NCI-H1694 treated with DMSO at 0.1 percent for 48 hours (cell line): ENCODE results near the gene CYP19A1.
"Not testable (repeated sequence)": the region's sequence is repeated elsewhere in the genome, so short reads cannot be mapped to it uniquely, and the experiment has no call there.

ENCODE experiments used
- DNase-seq: peaks from one replicate; lab custom pipeline; 2025; lab: John Stamatoyannopoulos, UW

Gene CYP19A1

DNA sequence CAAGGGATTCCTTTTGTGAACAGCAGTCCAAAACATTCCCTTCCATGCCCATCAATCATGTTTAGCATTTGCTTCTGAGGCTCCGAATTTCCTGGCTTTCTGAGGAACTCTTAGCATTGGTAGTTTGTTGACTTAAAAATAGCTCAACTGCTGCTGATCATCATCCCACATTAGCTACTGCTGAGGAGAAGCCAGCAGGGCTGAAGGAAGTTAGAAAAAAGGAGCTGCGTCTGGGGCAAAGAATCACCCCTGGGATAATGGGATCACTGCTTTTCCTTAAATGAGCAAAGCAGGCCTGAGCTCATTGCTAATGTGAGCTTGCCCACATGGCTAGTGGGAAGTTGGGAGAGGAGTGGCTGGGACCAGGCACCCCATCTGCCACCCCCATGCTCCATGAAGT lies 39.8 kb downstream of the CYP19A1 start:
- no peak for DNase-seq

DNA sequence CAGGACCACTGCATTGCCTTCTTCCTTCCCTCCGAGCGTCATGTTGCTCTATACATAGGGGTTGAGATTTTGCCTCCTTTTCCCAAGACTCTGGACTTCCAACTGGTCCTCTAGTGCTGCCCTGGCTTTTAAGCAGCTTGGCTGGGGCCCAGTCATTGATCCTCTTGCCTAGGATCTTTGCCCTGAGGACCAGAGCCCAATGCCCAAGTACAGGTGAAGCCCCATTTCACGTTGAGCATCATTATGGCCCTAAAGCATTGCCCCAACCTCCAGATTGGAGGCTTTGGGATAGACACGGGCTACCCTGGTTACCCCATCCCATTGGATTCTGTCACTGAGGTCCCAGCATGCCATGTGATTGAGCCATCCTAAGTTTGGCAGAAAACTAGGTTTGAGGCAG lies 47.7 kb downstream of the CYP19A1 start:
- DNase-seq, result no peak

DNA sequence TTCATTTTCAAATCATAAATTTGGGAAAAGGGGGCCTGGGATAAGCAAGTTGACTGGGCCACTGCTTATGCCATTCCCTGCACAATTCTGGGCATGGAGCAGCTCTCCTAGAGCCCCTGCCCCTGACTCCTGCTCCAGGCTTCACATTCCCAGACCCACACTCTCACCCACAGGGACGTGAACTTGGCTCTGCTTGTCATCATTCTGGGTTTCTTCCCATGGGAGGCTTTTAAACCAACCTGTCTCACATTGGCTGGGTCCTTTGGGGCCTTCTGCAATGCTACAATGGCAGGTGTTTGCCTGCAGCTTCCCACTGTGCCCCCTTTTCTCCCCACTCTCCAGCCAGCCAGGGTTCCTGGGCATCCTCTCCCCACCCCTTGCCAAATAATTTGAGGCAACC lies 49.1 kb downstream of the CYP19A1 start:
- DNase-seq, result no peak

DNA sequence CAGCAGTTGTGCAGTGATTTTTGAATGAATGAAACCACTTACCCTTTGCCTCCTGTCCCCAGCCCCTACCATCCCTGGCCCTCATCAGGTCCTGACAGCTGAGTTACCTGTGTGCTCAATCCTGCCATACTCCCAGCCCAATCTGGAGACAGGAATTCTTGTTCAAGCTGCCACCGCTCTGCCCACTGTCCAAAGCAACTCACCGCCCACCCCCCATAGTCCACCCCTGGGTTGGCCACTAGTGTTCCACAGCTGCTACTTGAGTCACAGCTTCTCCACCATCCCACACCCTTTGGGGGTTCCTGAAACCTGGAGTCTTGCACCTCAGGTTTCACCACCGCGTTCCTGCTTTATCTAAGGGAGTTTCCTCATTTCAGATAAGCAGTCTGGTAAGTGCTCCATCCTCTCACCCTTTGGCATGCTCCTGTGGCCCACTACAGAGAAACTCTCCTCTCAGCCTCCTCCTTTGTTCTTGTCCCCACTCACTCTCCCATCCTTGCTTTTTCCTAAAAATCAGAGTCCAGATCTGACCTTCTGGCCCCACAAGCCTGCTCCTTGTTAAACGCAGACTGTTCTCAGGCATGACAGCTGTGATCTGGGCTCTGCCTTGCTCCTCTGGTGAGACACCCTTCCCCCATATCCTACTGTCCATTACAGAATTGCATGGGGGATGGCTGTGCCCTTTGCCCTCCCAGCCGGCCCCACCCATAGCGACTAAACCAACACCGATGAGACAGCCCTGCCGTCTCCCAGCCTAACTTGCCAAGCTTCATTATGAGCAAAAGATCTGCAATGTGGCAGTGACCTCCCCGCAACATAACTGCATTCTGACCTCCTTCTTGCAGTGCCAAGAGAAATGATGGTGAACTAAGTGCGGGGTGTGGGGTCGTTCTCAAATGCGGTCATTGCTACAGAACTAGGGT lies 50.0 kb downstream of the CYP19A1 start:
- DNase-seq, result no peak

DNA sequence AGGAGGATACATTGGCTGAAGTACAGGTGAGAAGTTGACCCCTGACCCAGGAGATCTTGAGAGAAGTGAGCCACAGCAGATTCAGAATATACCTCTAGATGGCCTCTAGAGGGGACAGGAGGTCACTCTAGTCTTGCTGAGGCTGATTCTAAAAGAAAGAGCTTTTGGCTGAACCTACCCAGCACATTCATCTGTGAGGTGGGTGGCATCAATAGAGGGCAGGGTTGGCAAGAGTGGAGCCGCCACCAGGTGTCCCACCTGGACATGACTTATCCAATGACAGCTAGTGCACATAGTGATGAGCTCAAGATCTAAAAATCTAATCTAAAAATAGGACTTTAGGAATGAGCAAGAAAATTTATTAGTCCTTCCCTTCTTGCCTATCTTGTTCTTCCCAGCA lies 51.6 kb downstream of the CYP19A1 start:
- DNase-seq, result no peak

DNA sequence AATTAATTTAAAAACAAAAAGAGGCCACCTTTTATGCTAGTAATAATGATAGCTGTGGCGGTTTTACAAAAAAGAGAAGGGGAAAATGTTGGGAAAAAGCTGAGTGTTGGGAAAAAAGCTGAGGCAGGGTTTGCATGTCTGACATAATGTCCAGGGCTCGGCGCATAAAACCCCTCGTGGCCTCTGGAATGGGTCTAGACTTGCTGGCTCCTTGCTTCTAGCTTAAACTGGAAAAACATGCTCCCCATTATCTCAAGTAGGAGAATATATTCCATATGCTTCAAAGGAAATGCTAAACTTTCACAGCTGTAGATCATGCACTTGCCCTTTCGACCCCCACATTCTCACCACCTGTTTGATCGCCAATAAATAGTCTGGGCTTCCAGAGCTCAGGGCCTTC lies 53.0 kb downstream of the CYP19A1 start:
- DNase-seq, result no peak

DNA sequence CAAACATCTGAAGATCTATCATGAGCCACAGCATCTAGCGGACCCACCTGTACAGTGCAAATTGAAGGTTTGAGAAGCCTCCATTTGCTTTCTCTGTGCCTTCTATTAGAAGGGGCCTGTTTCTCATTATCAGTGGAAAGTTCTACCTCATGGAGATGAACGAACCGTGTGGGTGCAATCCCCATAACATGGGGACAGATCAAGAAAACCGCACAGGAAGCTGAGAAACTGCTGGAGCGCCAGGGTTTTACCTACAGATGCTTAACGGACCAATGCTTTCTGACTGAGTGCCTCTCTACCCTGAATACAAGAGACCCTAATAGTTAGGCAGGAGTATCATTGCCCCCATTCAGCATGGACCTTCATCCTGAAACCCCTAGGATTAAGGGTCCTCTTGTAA lies 53.5 kb downstream of the CYP19A1 start:
- DNase-seq, result no peak

DNA sequence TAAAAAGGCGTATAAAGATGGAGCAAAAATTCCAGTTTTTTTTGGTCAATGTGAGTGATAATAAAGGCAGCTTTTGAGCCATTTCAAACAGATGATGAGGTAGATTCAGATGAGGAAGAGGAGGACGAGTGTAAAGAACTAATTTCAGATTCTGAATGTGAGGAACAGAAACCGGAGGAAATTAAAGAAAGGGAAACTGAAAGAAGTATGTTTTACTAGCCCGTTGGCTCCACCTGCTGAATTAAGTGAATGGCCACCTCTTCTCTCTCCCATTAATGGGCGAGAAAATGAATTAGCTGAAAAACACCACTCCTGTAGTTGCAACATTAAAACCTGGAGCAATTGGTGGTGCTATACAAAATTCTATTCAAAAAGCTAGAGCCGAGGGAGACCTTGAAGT lies 55.4 kb downstream of the CYP19A1 start:
- DNase-seq, result no peak

DNA sequence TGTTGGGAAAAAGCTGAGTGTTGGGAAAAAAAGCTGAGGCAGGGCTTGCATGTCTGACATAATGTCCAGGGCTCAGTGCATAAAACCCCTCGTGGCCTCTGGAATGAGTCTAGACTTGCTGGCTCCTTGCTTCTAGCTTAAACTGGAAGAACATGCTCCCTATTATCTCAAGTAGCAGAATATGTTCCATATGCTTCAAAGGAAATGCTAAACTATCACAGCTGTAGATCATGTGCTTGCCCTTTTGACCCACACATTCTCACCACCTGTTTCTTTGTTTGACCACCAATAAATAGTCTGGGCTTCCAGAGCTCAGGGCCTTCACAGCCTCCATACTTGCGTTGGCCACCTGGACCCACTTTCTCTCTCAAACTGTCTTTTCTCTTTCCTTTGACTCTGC lies 56.2 kb downstream of the CYP19A1 start:
- DNase-seq, result not testable (repeated sequence)

DNA sequence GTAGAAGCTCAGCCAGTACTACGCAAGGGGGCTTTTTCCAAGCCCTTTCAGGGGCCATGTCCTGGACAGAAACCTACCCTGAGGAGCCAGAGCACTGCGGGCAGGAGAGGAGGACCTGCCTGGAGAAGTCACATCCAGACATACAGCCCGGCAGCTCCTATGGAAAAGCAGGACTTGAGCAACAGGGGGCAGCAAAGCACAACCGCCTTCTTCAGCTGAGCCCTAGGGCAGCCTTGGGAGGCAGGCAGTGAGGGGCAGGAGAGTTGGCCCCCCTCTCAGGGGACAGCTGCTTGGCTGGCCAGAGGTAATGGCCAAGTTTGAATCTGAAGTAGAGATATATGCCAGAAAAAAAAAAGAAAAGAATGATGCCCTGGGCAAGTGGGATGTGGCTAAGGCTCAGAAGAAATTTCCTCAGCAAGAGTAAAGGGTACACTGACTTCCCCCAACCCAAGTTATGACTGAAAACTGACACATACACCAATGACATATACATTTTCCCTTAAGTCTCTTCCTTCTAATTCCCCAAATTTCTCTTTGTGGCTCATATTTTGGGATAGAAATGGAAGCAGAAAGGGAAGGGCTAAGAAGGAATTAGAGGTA lies 56.9 kb downstream of the CYP19A1 start:
- peak; percentile 8 for DNase-seq

DNA sequence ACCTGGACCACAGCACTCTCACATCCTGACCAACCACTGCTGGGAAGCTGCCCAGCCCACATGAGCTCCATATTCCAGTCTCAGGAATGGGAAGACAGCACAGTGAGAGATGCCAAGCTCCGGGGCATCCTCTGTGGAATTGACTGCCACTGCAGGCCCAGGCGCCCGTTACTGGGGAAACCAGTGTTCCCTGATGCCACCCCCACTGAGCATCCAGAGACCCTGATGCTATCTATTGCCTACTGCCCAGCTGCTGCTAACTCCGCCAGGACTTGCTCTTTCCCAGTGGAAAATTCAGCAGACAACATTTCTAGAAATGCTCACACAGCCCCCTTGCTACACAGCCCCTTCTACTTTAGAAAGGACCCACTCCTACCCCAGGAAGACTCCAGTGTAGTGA lies 57.6 kb downstream of the CYP19A1 start:
- no peak for DNase-seq

DNA sequence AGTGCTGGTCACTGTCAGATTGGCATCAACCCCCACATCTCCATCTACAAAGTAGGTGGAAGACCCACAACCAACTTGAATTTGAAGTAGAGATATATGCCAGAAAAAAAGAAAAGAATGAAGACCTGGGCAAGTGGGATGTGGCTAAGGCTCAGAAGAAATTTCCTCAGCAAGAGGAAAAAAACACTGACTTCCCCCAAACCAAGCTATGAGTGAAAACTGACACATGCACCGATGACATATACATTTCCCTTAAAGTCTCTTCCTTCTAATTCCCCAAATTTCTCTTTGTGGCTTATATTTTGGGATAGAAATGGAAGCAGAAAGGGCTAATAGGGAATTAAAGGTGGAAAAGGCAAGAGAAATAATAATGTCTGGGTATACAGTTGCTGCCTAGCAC lies 59.0 kb downstream of the CYP19A1 start:
- no peak for DNase-seq

DNA sequence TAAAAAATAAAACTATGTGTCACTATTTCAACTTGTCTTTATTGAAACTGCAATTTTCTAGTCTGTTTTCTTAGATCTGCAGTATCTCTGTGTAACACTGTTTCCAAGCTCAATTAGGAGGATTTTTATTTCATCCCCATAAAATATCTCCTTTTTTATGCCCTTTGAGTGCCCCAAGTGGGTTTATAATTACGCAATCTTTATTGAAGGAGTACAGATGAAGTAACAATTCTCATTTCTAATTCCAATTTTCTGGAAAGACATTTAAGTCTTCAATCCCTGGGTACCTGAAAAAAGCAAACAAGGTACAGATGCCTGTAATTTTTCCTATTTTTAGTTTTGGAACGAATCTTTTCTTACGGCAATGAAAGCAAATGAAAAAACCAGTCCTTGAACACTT lies 61.3 kb downstream of the CYP19A1 start:
- DNase-seq, result no peak

DNA sequence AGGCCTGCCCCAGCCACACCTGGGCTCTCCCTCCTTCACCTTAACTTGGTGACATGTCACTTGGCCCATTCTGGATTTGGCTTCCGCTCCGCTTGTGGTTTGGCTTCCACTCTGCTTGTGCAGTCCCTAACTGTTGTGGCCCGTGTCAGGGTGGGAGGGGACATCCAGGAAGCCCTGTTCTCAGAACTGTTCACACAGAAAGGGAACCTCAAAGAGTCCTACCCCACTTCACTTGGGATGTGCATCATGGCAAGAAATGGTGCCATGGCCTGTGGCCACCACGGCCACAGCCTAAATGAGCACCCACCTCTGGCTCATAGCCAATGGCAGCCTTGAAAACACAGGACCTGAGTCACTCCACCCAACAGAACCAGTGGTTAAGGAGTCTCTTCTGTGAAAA lies 63.4 kb downstream of the CYP19A1 start:
- DNase-seq, result no peak

DNA sequence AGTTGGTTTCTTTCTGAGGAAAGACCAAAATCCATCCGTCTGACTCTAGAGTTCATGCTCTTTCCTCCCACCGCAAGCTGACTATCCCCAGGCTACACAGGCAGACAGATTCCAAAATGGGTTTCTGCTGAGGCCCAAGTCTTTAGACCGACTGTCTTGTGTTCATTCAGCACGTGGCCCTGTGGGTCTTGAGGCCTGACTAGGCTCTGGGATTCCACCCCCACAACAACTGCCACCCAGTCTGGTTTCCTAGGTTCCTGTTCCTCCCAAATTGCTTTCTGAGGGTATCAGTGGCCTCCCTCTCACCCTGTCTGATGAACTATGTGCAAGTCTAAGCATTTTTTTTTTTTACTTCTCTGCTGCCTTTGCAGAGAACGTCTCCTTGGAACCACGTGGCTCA lies 67.7 kb downstream of the CYP19A1 start:
- DNase-seq, result no peak

DNA sequence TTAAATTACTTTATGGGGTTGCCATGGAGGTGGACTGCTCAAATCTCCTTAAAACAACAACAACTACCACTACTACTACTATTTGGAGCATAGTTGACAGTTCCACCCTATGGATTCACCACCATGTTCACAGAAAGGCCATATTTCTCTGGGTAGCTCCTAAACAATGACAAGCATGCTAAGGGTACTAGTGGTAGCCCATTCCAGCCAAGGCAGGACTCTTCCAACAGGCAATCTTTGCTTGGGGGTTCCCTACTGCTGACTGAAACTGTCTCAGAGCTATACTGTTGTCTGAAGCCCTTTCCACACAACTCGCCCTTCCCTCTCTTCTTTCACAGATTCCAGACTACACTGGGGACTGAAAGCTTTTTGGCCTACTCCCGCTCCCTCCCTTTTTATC lies 68.9 kb downstream of the CYP19A1 start:
- no peak for DNase-seq

DNA sequence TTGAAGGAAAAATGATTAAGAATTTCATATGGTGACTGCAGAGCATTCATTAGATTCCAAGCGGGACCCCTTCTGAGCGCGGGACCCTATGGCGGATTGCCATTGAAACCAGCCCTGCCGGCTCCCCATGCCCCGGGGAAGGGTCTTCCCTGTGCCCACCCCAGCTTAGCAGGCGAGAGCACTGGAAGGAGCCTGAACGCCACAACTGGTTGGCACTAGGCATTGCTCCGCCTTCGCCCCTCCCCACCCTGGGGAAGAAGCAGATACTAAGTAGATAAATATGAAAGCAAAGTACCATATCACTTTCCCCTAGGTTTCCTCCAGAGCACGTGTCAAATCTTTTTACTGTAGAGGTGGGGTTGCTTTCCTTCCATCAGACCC lies 70.7 kb downstream of the CYP19A1 start:
- DNase-seq, result no peak

DNA sequence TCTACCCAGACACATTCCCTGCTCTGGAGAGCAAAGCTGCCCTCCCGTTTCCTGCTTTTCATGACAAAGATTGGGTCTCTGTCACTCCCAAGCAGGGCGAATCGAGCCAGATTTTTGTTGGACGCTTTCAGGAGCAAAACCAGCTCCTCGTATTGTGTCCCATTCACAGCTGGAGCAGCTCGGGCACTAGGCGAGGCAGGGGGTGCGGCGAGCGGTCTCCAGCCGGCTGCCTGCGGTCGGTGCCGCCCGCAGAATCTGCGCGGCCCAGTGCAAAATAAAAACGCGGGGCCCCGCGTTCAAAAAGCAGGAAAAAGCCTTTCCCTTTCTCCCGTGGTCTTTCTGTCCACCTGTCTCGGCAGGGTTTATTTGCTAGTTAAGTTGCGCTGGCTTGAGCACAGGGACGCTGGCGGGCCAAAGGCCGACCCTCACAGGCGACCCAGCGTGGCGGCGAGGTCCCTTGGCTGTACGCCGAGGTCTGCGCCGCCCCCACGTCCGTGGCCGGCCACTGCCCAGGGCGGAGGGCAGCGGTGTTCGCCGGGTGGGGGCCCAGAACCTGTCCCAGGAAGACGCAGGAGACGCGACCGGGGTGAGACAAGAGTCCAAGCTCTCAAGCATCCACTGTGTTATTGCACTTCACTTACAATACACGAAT lies 71.2 kb downstream of the CYP19A1 start:
- DNase-seq, result no peak

DNA sequence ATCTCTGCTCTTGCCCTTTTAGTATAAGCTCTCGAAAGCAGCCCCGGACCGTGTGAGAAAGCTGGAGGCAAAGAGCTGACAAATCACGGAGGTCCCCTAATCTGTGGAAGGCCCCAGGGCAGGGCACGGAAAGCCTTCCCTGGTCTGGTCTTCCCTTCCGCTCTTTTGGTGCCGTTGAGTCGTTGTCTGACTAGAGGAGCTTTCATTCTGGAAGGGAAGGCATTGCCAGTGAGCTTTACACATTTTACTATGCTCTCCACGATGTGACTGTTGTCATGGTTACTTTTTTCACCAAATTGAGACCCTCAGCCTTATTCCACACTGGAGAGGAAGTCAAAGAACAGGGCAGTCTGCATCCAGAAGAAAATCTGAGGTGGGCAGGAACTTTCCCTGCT lies 71.7 kb downstream of the CYP19A1 start:
- no peak for DNase-seq

DNA sequence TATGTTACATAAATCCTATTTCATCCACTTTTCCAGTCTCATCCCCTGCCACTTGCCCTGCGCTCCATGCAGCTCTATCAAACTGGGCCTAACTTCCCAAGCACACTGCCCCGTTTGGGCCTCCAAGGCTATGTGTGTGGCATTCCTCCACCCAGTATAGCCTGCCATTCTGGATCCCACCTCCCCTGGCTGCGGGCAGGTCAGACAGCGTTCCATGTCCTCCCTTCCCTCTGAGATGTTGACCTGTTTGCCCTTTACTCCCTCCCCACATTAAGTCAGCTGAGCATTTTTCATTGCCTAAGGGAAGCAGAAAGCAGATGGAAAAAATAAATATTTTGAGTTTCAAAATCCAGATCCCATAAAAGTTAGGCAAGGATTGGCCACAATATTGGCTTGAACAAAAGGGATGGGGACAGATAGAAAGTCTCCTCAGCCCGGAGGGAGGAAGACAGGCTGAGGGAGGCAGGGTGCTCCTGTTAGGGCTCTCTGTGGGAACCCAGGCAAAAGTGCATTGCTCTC lies 73.3 kb downstream of the CYP19A1 start:
- DNase-seq, result no peak

DNA sequence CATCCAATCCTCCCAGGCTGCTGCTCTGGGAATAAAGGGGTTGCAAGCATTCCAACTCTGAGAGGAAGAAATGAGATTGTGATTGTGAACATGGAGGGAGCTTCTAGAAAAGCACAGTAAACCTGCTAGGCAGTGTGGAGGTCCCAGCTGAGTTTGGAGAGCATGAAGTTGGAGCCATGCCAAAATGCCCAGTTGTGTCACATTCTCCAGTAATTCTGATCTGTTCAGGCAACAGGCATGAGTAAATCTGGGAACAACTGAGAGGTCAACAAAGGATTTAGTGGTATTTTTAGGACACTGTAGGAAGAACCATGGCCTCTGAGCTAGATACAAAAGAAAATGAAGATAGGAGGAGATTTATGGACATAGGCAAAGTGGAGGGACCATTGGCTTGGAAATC lies 74.7 kb downstream of the CYP19A1 start:
- DNase-seq, result no peak

DNA sequence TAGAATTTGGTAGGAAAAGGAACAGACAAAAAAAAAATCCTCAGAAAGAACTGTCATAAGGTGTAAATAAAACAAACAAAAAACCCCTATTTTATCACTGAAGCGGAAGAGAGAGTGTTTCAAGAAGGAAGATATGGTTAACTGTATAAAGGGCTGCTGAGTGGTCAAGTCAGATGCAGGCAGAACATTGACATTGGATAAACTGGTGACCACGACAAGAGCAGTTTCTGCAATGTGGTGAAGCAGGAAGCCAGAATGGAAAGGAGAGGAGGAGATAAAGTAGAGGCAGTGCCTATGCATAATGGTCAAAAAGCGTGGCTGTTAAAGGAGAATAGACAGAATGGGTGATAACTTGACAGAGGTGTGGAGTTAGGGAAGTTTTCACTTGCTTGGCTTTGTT lies 75.3 kb downstream of the CYP19A1 start:
- no peak for DNase-seq

DNA sequence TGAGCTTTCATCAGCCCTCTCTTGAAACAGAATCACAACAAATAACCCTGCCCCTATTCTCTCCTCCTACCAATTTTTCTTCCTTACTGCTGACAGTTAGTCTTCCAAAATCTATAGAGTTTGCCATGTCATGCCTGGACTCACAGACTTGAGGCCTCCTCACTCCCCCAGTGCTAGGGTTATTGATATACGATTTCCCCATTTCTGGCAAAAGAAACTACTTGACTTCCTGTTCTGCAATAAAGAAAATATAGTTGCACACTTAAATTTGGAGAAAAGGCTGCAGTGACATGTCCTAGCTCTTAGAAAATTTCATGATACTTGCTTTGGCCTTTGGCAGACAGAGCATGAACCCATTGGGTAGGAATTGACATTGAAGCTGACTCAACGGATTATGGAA lies 75.9 kb downstream of the CYP19A1 start:
- DNase-seq, result no peak
